ENCODE results near the gene TGFBR3. TPM values are rescaled to one million over a fixed set of nuclear protein-coding genes. Genes with fewer than 3 reads are reported as not detected.

Gene TGFBR3
- total and polyA plus RNA-seq, 2 of the 8 experiments (the other 6 are each of a cell fraction or from before 2014, with no cell fraction given) = 2.0 to 6.1 TPM

DNA sequence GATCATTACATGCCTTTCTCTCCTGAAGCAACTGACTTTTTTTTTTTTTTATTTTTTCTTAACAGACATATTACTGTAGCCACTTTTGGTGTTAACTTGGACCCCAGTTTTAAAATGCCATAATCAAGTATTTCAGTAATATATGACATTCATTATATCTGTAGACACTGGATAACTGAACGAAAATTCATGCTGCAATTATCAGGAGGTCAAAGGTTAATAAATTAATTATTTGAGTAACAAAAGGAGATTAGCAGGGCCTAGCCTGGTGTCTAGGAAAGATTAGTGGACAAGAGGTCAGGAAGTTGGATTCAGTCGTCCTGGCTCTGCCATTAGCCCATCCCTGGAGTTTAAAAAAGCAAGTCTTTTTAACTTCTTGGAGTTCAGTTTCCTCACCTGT lies 168.1 kb downstream of the TGFBR3 start:
- Histone ChIP-seq H4K91ac (replicated peaks; ENCODE audit: insufficient read length, low read length) (no peak overlapping the region), H3K23ac (ENCODE audit: insufficient read length) (no peak overlapping the region), H3K27me3 (replicated peaks in 1 of 4; ENCODE audit: control insufficient read depth in 3 of 4, extremely low read depth in 1 of 4, insufficient read depth in 3 of 4, low read length in 3 of 4) (peaks cover 0 to 1% (median 0%) of the 10 kb centered on the region in 4 experiments; a peak in 1 of 7 replicates), H3K23me2 (ENCODE audit: low read depth, low read length) (no peaks in the 10 kb centered on the region), H3K9me3 (ENCODE audit: insufficient read depth in 2 of 2, low read depth in 1 of 2, low read length in 1 of 2) (no peaks in the 10 kb centered on the region), H3K9ac (replicated peaks in 1 of 4; ENCODE audit: extremely low read depth in 1 of 4, low read depth in 3 of 4, low read length in 3 of 4) (no peak overlapping the region), H3K4ac (replicated peaks; ENCODE audit: insufficient read length, low read depth, low read length) (no peak overlapping the region), H2BK20ac (ENCODE audit: low read length) (no peak overlapping the region), H2BK12ac (ENCODE audit: low read depth, low read length) (no peak overlapping the region), H3K79me2 (ENCODE audit: control insufficient read depth in 1 of 2, insufficient read depth in 2 of 2, low read length in 2 of 2) (no peaks in the 10 kb centered on the region), H3K4me1 (replicated peaks in 1 of 4; ENCODE audit: control insufficient read depth in 3 of 4, insufficient read depth in 4 of 4, low read length in 3 of 4) (peaks cover 0 to 5% (median 2%) of the 10 kb centered on the region in 4 experiments; a peak in 2 of 7 replicates), H3K4me2 (ENCODE audit: insufficient read depth in 1 of 2, low read depth in 2 of 2, low read length in 2 of 2) (no peak overlapping the region), H4K5ac (ENCODE audit: insufficient read length, low read depth, low read length) (no peak overlapping the region), H3K14ac (ENCODE audit: insufficient read length) (no peak overlapping the region), H2BK15ac (ENCODE audit: low read length) (no peak overlapping the region), H3K18ac (ENCODE audit: extremely low read depth, low read length) (no peak overlapping the region), H4K20me1 (replicated peaks in 1 of 2; ENCODE audit: control insufficient read depth in 1 of 2, insufficient read depth in 2 of 2, low read length in 2 of 2) (no peaks in the 10 kb centered on the region), H3K36me3 (ENCODE audit: control insufficient read depth in 2 of 4, insufficient read depth in 4 of 4, low read length in 3 of 4) (no peaks in the 10 kb centered on the region), H4K8ac (ENCODE audit: extremely low read depth, insufficient read depth, low read length) (no peak overlapping the region), H3K27ac (ENCODE audit: low read depth, low read length) (no peak overlapping the region), H2AK5ac (ENCODE audit: low read depth, low read length) (no peak overlapping the region), H3K79me1 (ENCODE audit: low read depth, low read length) (no peaks in the 10 kb centered on the region), H2AFZ (ENCODE audit: low read length) (no peak overlapping the region), H2BK120ac (replicated peaks; ENCODE audit: low read depth, low read length) (no peak overlapping the region), H3K56ac (replicated peaks; ENCODE audit: insufficient read length, low read depth, low read length) (no peak overlapping the region), H3K4me3 (ENCODE audit: extremely low read depth in 1 of 4, insufficient read depth in 2 of 4, low read depth in 3 of 4, low read length in 4 of 4) (no peak overlapping the region), H2BK5ac (ENCODE audit: low read depth, low read length) (no peak overlapping the region)
- ChIA-PET CTCF (ENCODE audit: partially characterized antibody) (interaction anchor here (1.7 kb wide), 1 partner anchor 8 kb away, joined by 4 read pairs; no protein-coding TSS in a partner anchor), POLR2A (ENCODE audit: partially characterized antibody) (no interaction called here)
- TF ChIP-seq TBP (IDR thresholded peaks at IDR 0.05; ENCODE audit: low read depth, low read length) (no peak), KDM4A (IDR thresholded peaks at IDR 0.05; ENCODE audit: low read depth, low read length, severe bottlenecking) (no peak), POU5F1 (IDR thresholded peaks at IDR 0.05; ENCODE audit: low read depth, low read length) (no peak), ZNF274 (IDR thresholded peaks at IDR 0.05; ENCODE audit: borderline replicate concordance, extremely low read depth, low read length) (no peak), GABPA (IDR thresholded peaks at IDR 0.05; ENCODE audit: borderline replicate concordance, insufficient read depth, low read length) (no peak), TAF7 (optimal IDR thresholded peaks at IDR 0.05; ENCODE audit: borderline replicate concordance, low read depth, low read length) (no peak), POLR2A (IDR thresholded peaks at IDR 0.05; ENCODE audit: control extremely low read depth in 1 of 2, low read depth in 2 of 2, low read length in 2 of 2) (no peak), RXRA (IDR thresholded peaks at IDR 0.05; ENCODE audit: insufficient read depth, low read depth, low read length) (no peak)
- WGBS, 2 experiments (ENCODE audit: extremely low coverage in 1 of 2, insufficient coverage in 1 of 2, insufficient read length in 1 of 2, insufficient replicate concordance in 2 of 2, low coverage in 1 of 2, low lambda C conversion rate in 2 of 2, missing lambda C conversion rate in 1 of 2) = 77% methylated on average over 2 of the region's 2 CpGs; no CpG with 5 or more reads in 1 of the 2 experiments
- DNase-seq (ENCODE audit: low read depth in 1 of 2, low spot score in 2 of 2) (no peak), FAIRE-seq (no peak)

Data from H1 (cell line).